SH-SY5Y (cell line): ENCODE measurements around the gene TWIST2.

ENCODE experiments used
- GATA2 ChIP-seq: IDR thresholded peaks from 2 replicates; pipeline ENCODE4 v1.6.1; 2011; ENCODE audit warnings: mild to moderate bottlenecking, low read depth, low read length
- GATA3 ChIP-seq: IDR thresholded peaks from 2 replicates; pipeline ENCODE4 v1.6.1; 2011; ENCODE audit warnings: low read depth, mild to moderate bottlenecking, low read length, moderate library complexity

The TWIST2 gene

GRCh38 chr2:238939521-238940403 lies 91.9 kb downstream of the TWIST2 start:
- TF ChIP-seq GATA3 (no peak), GATA2 (no peak)

DNA sequence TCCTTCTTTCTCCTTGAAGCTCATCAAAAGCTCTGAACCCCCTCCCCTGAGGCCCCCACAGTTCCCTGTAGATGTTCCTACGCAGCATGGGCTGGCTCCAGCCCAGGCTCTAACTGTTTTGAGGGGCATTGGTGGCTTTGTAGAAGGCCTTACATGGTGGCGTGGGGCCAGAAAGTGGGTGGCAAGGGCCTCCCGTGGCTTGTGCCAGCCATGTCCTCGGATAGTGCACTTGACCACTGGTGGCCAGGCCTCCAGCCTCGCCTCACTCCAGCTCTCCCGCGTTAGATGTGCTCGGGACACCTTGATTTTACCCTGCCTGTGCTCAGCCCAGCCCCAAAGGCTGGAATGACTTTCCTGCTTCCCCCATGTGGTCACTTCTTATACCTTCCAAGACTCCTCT lies 92.9 kb downstream of the TWIST2 start:
- TF ChIP-seq GATA2, result no peak
- no peak for TF ChIP-seq GATA3

DNA sequence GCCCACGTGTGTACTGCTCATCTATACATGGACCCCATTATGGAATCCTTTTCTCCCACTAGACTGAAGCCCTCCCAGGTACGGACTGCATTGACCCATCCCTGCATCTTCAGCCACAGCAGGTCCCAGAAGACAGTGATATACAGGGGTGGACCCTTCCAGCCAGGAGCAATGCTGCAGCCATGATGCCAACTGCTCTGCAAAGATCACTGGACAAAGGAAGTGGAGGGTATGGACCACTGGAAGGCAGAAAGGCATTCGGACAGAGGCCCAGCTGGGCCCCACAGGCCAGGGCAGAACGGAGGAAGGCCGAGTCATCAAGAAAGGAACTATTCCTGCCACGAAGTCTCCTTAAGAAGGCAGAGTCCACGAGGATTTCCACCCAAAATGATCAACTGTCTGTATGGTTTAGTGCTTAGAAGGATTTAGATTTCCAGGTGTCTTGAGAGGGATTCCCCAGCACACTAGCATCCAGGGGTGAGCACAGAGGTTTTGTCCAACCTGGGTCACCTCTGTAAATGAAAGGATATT lies 93.4 kb downstream of the TWIST2 start:
- TF ChIP-seq GATA3, result no peak
- no peak for TF ChIP-seq GATA2

GRCh38 chr2:238942080-238942725 lies 94.3 kb downstream of the TWIST2 start:
- TF ChIP-seq GATA3 (no peak), GATA2 (no peak)

DNA sequence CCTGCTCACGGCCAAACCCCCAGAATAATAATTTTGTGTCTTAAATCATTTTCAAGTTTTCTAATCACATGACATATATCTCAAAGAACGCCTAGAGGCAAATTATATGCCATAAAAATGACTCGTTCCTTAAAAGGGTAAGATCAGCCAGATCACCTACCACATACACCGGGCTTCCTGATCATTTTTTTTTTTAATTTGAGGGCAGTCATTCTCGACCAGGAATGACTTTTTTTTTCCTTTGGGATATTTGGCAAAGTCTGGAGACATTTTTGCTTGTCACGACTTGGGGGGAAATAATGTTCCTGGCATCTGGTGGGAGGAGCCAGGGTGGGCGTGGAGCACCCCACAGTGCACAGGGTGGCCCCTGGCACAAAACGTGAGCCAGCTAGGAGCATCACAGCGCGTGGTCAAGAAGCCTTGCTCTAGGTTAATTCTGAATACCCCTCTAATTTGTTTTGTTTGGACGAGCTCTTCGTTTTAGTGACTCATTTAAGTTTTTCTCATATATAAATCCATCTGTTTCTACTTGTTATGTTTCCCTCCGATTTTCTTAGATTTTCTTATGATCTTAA lies 94.9 kb downstream of the TWIST2 start:
- no peak for TF ChIP-seq GATA3
- TF ChIP-seq GATA2, result no peak

- TF ChIP-seq GATA3 (no peak), GATA2 (no peak)
Observed at GRCh38 chr2:238943338-238944067, 95.6 kb downstream of the TWIST2 start.

DNA sequence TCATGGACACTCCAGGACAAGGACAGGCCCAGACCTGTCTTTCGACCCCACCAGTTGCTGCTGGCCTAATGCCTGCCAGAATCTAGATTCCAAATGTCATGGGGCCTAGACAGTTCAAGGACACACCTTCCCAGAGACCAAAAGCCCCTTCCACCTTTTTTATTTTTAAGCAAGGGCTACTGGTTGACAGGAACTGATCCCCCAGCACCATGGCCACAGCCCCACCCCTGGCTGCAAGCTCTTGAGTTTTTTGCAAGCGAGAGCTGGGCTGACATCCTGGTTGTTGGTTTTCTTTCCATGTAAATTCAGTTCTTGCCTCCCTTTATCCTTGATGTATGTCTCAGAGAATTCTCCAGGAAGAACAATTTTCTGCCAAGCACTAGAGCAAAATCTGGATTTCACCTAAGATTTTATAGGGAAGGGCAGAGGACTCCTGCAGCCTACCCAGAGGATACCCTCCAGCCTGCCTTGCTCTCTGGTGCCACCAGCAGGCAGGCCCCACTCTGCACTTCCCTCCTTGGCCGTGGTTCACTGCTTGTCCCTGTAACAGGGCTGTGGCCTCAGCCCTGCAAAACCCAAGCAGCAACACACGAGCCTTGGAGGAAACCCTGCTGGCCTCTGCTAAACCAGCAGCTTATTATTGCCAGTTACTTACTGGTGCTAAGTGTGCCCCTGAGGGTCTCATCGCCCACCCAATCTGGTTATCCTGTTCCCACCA lies 97.7 kb downstream of the TWIST2 start:
- TF ChIP-seq GATA2 (no peak), GATA3 (no peak)

DNA sequence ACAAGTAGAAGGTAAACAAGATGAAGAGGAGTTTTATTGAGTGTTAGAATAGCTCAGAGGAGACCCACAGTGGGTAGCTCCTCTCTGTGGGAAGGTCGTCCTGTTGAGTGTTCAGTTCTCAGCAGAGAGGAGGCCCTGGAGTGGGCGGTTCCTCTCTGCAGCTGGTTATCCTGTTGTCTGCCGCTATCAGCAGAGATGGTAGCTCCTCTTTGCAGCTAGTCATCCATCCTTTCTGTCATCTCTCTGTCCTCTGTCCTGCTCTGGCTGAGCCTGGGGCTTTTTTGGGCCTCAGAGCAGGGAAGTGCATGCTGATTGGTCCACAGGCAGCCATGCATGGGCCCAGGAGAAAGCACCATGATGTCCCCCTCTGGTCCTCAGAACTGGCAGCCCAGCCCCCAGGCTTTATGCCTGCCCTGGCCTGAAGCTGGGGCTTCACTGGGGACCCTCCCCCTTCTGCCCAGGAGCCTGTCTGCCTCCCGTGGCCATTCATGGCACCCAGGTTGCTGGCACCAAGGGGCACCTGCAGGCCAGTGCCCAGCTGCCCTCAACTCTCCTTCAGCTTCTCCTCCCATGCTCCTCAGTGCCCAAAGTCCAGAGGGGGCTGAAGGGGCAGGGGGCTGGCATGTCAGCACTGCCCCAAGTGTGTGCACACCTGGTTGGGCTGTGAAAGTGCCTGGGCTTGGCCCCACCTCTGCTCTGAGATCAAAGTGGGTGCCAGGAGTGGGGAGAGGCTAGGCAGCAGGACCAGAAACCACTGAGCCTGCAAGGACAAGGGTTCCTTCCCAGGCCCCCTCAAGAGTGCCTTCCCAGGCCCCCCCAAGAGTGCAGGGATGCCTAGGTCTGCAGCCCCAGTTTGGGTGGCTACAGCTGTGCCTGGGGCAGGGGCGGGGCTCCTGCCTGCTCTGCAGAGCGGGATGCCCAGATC lies 98.7 kb downstream of the TWIST2 start:
- TF ChIP-seq GATA2, result no peak
- TF ChIP-seq GATA3, result no peak

DNA sequence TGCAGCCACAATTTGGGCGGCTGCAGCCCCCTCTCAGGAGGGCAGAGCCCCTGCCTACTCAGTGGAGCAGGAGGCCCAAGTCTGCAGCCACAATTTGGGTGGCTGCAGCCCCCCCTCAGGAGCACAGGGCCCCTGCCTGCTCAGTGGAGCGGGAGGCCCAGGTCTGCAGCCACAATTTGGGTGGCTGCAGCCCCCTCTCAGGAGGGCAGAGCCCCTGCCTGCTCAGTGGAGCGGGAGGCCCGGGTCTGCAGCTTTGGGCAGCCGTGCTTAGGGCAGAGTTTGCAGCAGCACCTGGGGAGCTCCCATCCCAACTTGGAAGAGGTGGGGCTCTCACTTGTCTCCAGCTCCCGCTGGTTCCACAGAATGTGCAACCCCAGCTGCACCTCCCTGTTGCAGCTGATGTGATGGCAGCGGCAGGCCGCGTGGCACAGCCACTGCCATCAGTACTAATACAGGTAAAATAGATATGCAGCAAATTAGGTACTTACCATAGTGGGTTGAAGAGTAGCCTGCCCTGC lies 99.4 kb downstream of the TWIST2 start:
- no peak for TF ChIP-seq GATA3
- TF ChIP-seq GATA2, result no peak

- TF ChIP-seq GATA3 (no peak), GATA2 (no peak)
Observed at GRCh38 chr2:238947920-238948710, 100.2 kb downstream of the TWIST2 start.
